Ishikawa (cell line): Measurements from ENCODE around the gene TICAM2.

ENCODE experiments used
- CEBPB ChIP-seq: IDR thresholded peaks from 2 replicates; pipeline ENCODE4 v1.6.1; 2012
- CREB1 ChIP-seq: IDR thresholded peaks from 2 replicates; pipeline ENCODE4 v1.6.1; 2012; ENCODE audit warnings: low read depth
- EGR1 ChIP-seq: IDR thresholded peaks from 2 replicates; pipeline ENCODE4 v1.6.1; 2012
- EP300 ChIP-seq: IDR thresholded peaks from 2 replicates; pipeline ENCODE4 v1.6.1; 2012; ENCODE audit warnings: borderline replicate concordance
- FOXM1 ChIP-seq: IDR thresholded peaks from 2 replicates; pipeline ENCODE4 v1.6.1; 2012; ENCODE audit warnings: low read depth, borderline replicate concordance
- MAX ChIP-seq: IDR thresholded peaks from 2 replicates; pipeline ENCODE4 v1.6.1; 2012
- NFIC ChIP-seq: IDR thresholded peaks from 2 replicates; pipeline ENCODE4 v1.6.1; 2012
- RAD21 ChIP-seq: IDR thresholded peaks from 2 replicates; pipeline ENCODE4 v1.6.1; 2012; ENCODE audit warnings: low read depth
- TAF1 ChIP-seq: IDR thresholded peaks from 2 replicates; pipeline ENCODE4 v1.6.1; 2012; ENCODE audit warnings: low read depth, mild to moderate bottlenecking
- TCF12 ChIP-seq: IDR thresholded peaks from 2 replicates; pipeline ENCODE4 v1.6.1; 2012; ENCODE audit warnings: low read depth
- TEAD4 ChIP-seq: IDR thresholded peaks from 2 replicates; pipeline ENCODE4 v1.6.1; 2012
- YY1 ChIP-seq: IDR thresholded peaks from 2 replicates; pipeline ENCODE4 v1.6.1; 2012; ENCODE audit warnings: low read depth
- ZBTB7A ChIP-seq: IDR thresholded peaks from 2 replicates; pipeline ENCODE4 v1.6.1; 2012; ENCODE audit warnings: low read depth
- TF ChIP-seq, protein P1 (sequence below): IDR thresholded peaks from 2 replicates; pipeline ENCODE4 v1.6.1; 2012
- TF ChIP-seq, protein P2 (sequence below): IDR thresholded peaks from 2 replicates; pipeline ENCODE4 v1.6.1; 2012; ENCODE audit warnings: low read depth, mild to moderate bottlenecking

Gene TICAM2

GRCh38 chr5:115551415-115551814 lies 50.9 kb downstream of the TICAM2 start:
- TF ChIP-seq TEAD4 (no peak), EP300 (no peak), TCF12 (no peak), RAD21 (no peak), CREB1 (no peak), EGR1 (no peak), MAX (no peak), CEBPB (no peak), FOXM1 (no peak), TAF1 (no peak), NFIC (no peak)
- TF ChIP-seq, protein P1, sequence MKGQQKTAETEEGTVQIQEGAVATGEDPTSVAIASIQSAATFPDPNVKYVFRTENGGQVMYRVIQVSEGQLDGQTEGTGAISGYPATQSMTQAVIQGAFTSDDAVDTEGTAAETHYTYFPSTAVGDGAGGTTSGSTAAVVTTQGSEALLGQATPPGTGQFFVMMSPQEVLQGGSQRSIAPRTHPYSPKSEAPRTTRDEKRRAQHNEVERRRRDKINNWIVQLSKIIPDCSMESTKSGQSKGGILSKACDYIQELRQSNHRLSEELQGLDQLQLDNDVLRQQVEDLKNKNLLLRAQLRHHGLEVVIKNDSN = no peak
- TF ChIP-seq, protein P2, sequence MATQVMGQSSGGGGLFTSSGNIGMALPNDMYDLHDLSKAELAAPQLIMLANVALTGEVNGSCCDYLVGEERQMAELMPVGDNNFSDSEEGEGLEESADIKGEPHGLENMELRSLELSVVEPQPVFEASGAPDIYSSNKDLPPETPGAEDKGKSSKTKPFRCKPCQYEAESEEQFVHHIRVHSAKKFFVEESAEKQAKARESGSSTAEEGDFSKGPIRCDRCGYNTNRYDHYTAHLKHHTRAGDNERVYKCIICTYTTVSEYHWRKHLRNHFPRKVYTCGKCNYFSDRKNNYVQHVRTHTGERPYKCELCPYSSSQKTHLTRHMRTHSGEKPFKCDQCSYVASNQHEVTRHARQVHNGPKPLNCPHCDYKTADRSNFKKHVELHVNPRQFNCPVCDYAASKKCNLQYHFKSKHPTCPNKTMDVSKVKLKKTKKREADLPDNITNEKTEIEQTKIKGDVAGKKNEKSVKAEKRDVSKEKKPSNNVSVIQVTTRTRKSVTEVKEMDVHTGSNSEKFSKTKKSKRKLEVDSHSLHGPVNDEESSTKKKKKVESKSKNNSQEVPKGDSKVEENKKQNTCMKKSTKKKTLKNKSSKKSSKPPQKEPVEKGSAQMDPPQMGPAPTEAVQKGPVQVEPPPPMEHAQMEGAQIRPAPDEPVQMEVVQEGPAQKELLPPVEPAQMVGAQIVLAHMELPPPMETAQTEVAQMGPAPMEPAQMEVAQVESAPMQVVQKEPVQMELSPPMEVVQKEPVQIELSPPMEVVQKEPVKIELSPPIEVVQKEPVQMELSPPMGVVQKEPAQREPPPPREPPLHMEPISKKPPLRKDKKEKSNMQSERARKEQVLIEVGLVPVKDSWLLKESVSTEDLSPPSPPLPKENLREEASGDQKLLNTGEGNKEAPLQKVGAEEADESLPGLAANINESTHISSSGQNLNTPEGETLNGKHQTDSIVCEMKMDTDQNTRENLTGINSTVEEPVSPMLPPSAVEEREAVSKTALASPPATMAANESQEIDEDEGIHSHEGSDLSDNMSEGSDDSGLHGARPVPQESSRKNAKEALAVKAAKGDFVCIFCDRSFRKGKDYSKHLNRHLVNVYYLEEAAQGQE = no peak

GRCh38 chr5:115549154-115549553 lies 53.1 kb downstream of the TICAM2 start:
- peak; percentile 47 for TF ChIP-seq RAD21
- TF ChIP-seq MAX = no peak

GRCh38 chr5:115548683-115549082 lies 53.6 kb downstream of the TICAM2 start:
- TF ChIP-seq TEAD4 (no peak), NFIC (no peak), TAF1 (no peak), CEBPB (no peak), TCF12 (no peak), RAD21 (no peak), EP300 (no peak), EGR1 (no peak), CREB1 (no peak)
- TF ChIP-seq, protein P1 = no peak

DNA sequence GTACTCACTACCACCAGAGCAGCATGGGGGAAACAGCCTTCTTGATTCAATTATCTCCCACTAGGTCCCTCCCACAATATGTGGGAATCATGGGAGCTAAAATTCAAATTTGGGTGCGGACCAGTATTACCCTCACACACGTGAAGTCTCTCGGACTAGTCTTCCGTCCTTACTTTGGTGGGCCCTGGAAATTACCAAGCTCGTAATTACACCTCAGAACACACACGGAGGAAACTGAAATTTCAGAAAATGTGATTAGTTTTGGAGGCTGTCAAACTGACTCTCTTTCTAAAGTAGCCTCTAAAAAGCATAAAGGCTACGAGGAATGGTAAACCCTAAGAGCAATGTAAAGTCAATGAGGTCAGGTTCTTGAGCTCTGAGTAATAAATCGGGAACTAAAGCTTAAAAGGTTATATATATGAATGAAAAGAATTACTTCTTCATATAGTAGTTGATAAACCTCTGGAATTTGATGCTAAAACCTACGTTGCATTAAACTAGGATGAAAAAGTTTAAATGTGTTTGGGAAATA lies 56.9 kb downstream of the TICAM2 start:
- TF ChIP-seq CREB1 = no peak
- no peak for TF ChIP-seq RAD21
- TF ChIP-seq EP300 = no peak
- TF ChIP-seq TCF12 = no peak; the same call in 1 of the 2 replicates
- TF ChIP-seq, protein P2 = no peak
- no peak for TF ChIP-seq MAX
- TF ChIP-seq TAF1 = no peak
- no peak for TF ChIP-seq EGR1
- no peak for TF ChIP-seq YY1
- no peak for TF ChIP-seq TEAD4
- no peak for TF ChIP-seq ZBTB7A
- no peak for TF ChIP-seq NFIC
- no peak for TF ChIP-seq CEBPB
- TF ChIP-seq, protein P1 = no peak
- TF ChIP-seq FOXM1 = no peak

DNA sequence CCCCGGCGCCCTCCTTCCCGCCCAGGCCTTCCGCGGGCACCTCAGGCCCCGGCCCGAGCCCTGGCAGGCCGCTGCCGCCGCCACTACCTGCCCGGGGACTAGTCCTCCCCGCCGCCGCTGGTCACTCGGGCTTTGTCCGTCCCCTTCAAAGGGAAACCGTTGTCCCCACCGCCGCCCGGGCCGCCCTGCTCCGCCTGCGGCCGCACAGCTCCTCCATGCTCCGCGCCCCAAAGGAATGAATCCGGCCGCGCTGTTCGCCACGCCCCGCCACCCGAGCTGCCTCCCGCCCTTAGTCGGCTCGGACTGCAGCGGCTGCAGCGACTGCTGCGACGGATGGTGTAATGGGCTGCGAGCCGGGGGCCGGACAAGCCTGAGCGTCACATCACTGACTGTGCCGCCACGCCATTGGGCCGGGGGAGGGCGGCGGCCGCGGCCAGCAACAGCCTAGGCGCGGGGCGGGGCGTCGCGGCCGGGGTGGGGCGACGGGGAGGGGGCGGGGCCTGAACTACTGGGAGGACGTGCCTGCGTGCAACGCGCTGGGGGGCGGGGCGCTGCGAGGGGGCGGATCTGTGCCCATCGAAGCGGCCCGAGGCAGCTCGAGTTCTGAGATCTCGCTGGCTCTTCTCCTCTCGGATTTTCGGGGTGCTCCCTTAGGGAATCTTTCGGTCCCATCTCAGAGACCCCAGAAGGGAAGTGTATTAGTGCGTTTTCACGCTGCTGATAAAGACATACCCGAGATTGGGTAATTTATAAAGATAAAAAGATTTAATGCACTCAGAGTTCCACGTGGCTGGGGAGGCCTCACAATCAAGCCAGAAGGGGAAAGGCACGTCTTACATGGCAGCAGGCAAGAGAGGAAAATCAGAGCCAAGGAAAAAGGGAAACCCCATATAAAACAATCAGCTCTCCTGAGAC lies 57.6 kb downstream of the TICAM2 start, which contains the start of gene FEM1C:
FEM1C (minus strand) TSS at position 340 of the 915 bp plus-strand sequence. CDS start 1,282 bp downstream, outside the sequence.
- TF ChIP-seq RAD21 (no peak), NFIC (peak; percentile 19; the same call in 1 of the 2 replicates), YY1 (peak; percentile 67), MAX (peak; percentile 92), ZBTB7A (0 out of 2 replicates have a peak, but pooled peaks have one; percentile 35), CREB1 (no peak), FOXM1 (no peak), TEAD4 (0 out of 2 replicates have a peak, but pooled peaks have one; percentile 8), TCF12 (peak; percentile 63), TAF1 (peak; percentile 94)
- TF ChIP-seq, protein P1 = peak; percentile 48
